Mesothelial cell of epicardium (in vitro differentiated cells): ENCODE data around the gene GRIN2A. TPM values are rescaled to one million over a fixed set of nuclear protein-coding genes. Genes with fewer than 3 reads are reported as not detected.

Experiments
- DNase-seq, 2 experiments: peaks; one replicate each; pipeline ENCODE4 v3.0.0; 2021; ENCODE audit warnings: low spot score in 2 of 2; ENCODE audit not compliant: unreplicated experiment in 2 of 2
- H3K27ac Mint-ChIP-seq: 2 replicates; pipeline ENCODE4 v1.8.0; 2021; ENCODE audit warnings: mixed read lengths
- H3K27me3 Mint-ChIP-seq: 2 replicates; pipeline ENCODE4 v1.8.0; 2021; ENCODE audit warnings: low read depth, mixed read lengths
- H3K36me3 Mint-ChIP-seq: 2 replicates; pipeline ENCODE4 v1.8.0; 2021; ENCODE audit warnings: mixed read lengths
- H3K4me1 Mint-ChIP-seq: 2 replicates; pipeline ENCODE4 v1.8.0; 2021; ENCODE audit warnings: mixed read lengths
- H3K4me3 Mint-ChIP-seq: 2 replicates; pipeline ENCODE4 v1.8.0; 2021; ENCODE audit warnings: mild to moderate bottlenecking, moderate library complexity, mixed read lengths
- H3K9me3 Mint-ChIP-seq: 2 replicates; pipeline ENCODE4 v1.8.0; 2021; ENCODE audit warnings: mixed read lengths
- CTCF ChIP-seq: fragments of 200-600 bp; sonication (generic); IDR thresholded peaks from one replicate; pipeline ENCODE4 v1.5.0; 2021; ENCODE audit warnings: antibody characterized with exemption; ENCODE audit not compliant: unreplicated experiment
- total RNA-seq: library from RNA; stranded (reverse); gene quantifications from 3 replicates; pipeline ENCODE4 v1.2.1, GENCODE V29; 2021

Gene GRIN2A
- total RNA-seq, 1 donor from 2014 or later = 4.9 TPM

GRCh38 chr16:9948933-9949332 lies 233.3 kb downstream of the GRIN2A start:
- Mint-ChIP-seq H3K4me3 (no peak overlapping the region), H3K27ac (no peak overlapping the region), H3K36me3 (no peaks in the 10 kb centered on the region), H3K9me3 (no peaks in the 10 kb centered on the region), H3K27me3 (peaks cover 17% of the 10 kb centered on the region), H3K4me1 (peaks cover 21% of the 10 kb centered on the region)
- TF ChIP-seq CTCF = no peak
- DNase-seq = no peak

GRCh38 chr16:9946022-9946720 lies 236.1 kb downstream of the GRIN2A start:
- DNase-seq = no peak
- peaks cover 17% of the 10 kb centered on the region for H3K27me3 Mint-ChIP-seq
- TF ChIP-seq CTCF = no peak
- H3K36me3 Mint-ChIP-seq = no peaks in the 10 kb centered on the region
- no peaks in the 10 kb centered on the region for H3K9me3 Mint-ChIP-seq
- H3K4me1 Mint-ChIP-seq = peaks cover 19% of the 10 kb centered on the region
- no peak overlapping the region for H3K27ac Mint-ChIP-seq
- no peak overlapping the region for H3K4me3 Mint-ChIP-seq

GRCh38 chr16:9943121-9943520 lies 239.1 kb downstream of the GRIN2A start:
- DNase-seq = no peak
- Mint-ChIP-seq H3K4me1 (no peaks in the 10 kb centered on the region), H3K27me3 (peaks cover 35% of the 10 kb centered on the region), H3K36me3 (no peaks in the 10 kb centered on the region), H3K9me3 (no peaks in the 10 kb centered on the region), H3K27ac (no peak overlapping the region), H3K4me3 (no peak overlapping the region)
- TF ChIP-seq CTCF = no peak

- Mint-ChIP-seq H3K27ac (no peak overlapping the region), H3K4me1 (no peaks in the 10 kb centered on the region), H3K4me3 (no peak overlapping the region), H3K9me3 (no peaks in the 10 kb centered on the region), H3K36me3 (no peaks in the 10 kb centered on the region), H3K27me3 (peaks cover 38% of the 10 kb centered on the region)
- TF ChIP-seq CTCF = no peak
- DNase-seq = no peak
Observed at GRCh38 chr16:9941245-9941644, 241.0 kb downstream of the GRIN2A start.

- H3K4me1 Mint-ChIP-seq = no peaks in the 10 kb centered on the region
- TF ChIP-seq CTCF = no peak
- no peak for DNase-seq
- no peaks in the 10 kb centered on the region for H3K9me3 Mint-ChIP-seq
- no peak overlapping the region for H3K4me3 Mint-ChIP-seq
- no peaks in the 10 kb centered on the region for H3K36me3 Mint-ChIP-seq
- no peak overlapping the region for H3K27ac Mint-ChIP-seq
- peaks cover 14% of the 10 kb centered on the region for H3K27me3 Mint-ChIP-seq
Observed at GRCh38 chr16:9934723-9935508, 247.3 kb downstream of the GRIN2A start.
